Thyroid gland (tissue), 4 donors: ENCODE results near the gene DCST1.

Source experiments
- POLR2A ChIP-seq, 2 donors: fragments of 450-650 bp; IDR thresholded peaks; one replicate each; pipeline ENCODE4 v1.6.1; 2017; ENCODE audit warnings: antibody characterized with exemption in 2 of 2, mild to moderate bottlenecking in 2 of 2, moderate library complexity in 1 of 2
- TF ChIP-seq, protein P1 (sequence below), 6 experiments: fragments of 200-600 bp in 3 of 6; fragments of 450-650 bp in 3 of 6; sonication (generic) in 3 of 6; IDR thresholded peaks; one replicate each; pipeline ENCODE4 v1.5.1; 2016 to 2019; ENCODE audit warnings: antibody characterized with exemption in 6 of 6, mild to moderate bottlenecking in 2 of 6, inconsistent platforms in 1 of 6, moderate library complexity in 1 of 6

DNA sequence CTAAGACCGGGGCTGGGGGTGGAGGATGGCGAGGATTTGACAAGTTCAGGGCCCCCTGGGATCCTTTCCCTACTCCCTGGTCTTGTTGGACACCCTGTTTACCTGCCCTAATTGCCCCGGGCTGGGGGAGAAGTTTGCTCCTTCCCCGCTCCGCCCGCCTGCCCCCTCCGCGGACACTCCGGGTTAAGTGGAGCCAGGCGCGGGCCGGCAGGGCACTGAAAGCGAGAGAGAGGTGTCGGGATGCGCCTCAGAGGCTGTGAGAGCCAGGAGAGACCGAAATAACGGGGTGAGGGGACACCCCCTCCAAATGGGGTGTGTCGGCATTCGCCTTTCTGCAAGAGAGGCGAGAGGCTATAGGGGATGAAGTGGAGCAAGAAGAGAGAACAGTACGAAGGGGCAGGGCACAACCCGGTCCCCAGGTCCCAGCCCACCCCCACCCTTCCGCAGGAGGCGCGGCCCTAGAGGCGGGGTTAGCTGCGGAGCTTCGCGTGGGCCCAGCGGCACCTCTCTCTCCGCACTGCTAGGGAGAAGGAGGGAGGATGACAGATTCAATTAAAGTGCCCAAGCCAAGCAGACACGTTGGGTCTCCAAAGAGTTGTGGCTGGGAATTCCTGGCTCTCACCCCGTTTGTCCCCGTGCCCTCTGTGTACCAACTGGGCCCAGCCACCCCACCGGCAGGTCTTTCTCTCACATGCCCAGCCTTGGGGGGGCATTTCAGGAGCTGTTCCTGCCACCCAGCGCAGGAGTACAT is 48.9 kb downstream of the DCST1 start:
- TF ChIP-seq, protein P1, sequence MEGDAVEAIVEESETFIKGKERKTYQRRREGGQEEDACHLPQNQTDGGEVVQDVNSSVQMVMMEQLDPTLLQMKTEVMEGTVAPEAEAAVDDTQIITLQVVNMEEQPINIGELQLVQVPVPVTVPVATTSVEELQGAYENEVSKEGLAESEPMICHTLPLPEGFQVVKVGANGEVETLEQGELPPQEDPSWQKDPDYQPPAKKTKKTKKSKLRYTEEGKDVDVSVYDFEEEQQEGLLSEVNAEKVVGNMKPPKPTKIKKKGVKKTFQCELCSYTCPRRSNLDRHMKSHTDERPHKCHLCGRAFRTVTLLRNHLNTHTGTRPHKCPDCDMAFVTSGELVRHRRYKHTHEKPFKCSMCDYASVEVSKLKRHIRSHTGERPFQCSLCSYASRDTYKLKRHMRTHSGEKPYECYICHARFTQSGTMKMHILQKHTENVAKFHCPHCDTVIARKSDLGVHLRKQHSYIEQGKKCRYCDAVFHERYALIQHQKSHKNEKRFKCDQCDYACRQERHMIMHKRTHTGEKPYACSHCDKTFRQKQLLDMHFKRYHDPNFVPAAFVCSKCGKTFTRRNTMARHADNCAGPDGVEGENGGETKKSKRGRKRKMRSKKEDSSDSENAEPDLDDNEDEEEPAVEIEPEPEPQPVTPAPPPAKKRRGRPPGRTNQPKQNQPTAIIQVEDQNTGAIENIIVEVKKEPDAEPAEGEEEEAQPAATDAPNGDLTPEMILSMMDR (IDR thresholded peaks at IDR 0.05): no peak
- no peak for TF ChIP-seq POLR2A (IDR thresholded peaks at IDR 0.05)
